WI38 (cell line): ENCODE results near the gene ZNF552.
A peak's percentile ranks its signal among the peaks of the same experiment; 100 is the strongest.
"Not testable (repeated sequence)": the region's sequence is repeated elsewhere in the genome, so short reads cannot be mapped to it uniquely, and the experiment has no call there.

Experiments used
- H3K4me3 ChIP-seq: 2 replicates; pipeline ENCODE4 v1.5.1; 2011; ENCODE audit warnings: low read depth, mild to moderate bottlenecking, control low read depth, low read length
- TF ChIP-seq, protein P1 (sequence below): IDR thresholded peaks from 2 replicates; pipeline ENCODE4 v1.5.1; 2012; ENCODE audit warnings: low read depth, mild to moderate bottlenecking, control low read depth, low read length

ZNF552 gene

DNA sequence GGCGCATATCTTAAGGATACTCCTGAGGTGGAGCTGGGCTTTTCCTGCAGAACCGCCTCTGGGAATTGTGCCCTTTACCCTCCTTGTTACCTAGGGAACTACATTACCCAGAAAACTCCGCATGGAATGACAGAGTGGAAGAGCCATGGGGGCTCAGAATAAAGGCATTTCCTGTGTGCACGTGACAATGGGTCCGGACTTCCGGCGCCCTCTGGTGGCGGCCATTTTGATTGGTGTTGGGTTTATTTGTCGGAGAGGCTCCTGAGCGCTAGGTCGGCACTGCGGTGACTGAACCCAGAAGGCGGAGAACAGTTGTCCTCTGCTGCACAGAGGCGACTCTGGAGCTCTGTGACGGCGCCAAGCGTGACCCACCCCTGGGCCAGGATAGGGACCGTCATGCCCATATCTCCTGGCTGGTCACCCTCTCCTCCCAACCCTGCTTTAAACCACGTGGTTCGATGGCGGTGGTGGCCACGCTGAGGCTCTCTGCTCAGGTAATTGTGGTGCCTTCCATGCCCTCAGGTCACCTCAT is 15.4 kb upstream of the ZNF552 start, which contains the start of gene ZNF587B:
Gene ZNF587B (plus strand): TSS at position 229 of the 532 bp plus-strand sequence. CDS start 230 bp downstream, at position 459.
- peak within 1 kb of the TSS; percentile 59 for H3K4me3 ChIP-seq
- TF ChIP-seq, protein P1, sequence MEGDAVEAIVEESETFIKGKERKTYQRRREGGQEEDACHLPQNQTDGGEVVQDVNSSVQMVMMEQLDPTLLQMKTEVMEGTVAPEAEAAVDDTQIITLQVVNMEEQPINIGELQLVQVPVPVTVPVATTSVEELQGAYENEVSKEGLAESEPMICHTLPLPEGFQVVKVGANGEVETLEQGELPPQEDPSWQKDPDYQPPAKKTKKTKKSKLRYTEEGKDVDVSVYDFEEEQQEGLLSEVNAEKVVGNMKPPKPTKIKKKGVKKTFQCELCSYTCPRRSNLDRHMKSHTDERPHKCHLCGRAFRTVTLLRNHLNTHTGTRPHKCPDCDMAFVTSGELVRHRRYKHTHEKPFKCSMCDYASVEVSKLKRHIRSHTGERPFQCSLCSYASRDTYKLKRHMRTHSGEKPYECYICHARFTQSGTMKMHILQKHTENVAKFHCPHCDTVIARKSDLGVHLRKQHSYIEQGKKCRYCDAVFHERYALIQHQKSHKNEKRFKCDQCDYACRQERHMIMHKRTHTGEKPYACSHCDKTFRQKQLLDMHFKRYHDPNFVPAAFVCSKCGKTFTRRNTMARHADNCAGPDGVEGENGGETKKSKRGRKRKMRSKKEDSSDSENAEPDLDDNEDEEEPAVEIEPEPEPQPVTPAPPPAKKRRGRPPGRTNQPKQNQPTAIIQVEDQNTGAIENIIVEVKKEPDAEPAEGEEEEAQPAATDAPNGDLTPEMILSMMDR, result peak; percentile 21; the same call in 1 of the 2 replicates

DNA sequence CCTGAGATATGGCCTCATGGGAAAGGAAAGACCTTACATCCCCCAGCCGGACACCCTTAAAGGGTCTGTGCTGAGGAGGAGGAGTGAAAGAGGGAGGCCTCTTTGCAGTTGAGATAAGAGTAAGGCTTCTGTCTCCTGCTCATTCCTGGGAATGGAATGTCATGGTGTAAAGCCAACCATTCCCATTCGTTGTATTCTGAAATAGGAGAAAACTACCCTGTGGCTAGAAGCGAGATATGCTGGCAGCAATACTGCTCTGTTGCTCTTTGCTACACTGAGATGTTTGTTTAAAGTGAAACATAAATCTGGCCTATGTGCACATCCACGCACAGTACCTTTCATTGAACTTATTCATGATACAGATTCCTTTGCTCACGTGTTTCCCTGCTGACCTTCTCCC is 14.6 kb upstream of the ZNF552 start:
- TF ChIP-seq, protein P1, result no peak
- no peak overlapping the region for H3K4me3 ChIP-seq

DNA sequence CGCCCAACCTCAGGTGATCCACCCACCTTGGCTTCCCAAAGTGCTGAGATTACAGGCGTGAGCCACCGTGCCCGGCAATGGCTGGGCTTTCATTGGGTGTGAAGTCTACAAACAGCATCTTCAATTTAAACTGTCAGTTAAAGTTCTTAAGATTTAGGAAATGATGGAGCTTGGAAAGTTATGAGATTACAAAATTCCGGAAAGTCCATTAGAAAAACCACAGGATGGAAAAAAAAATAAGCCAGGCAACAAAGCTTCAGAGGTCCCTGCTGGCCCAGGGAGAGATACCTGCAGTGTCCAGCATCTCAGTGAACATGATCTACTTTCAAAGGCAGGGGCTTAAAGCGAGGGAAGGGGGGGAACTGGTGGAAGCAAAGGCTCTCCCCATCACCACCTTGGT is 10.8 kb upstream of the ZNF552 start:
- H3K4me3 ChIP-seq, result no peak overlapping the region
- TF ChIP-seq, protein P1, result no peak

DNA sequence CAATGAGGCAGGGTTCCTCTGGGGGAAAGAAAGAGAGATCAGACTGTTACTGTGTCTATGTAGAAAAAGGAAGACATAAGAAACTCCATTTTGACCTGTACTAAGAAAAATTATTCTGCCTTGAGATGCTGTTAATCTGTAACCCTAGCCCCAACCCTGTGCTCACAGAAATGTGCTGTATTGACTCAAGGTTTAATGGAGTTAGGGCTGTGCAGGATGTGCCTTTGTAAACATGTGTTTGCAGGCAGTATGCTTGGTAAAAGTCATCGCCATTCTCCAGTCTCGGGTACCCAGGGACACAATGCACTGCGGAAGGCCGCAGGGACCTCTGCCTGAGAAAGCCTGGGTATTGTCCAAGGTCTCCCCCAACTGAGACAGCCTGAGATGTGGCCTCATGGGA is 8.9 kb upstream of the ZNF552 start:
- not testable (repeated sequence) for H3K4me3 ChIP-seq

DNA sequence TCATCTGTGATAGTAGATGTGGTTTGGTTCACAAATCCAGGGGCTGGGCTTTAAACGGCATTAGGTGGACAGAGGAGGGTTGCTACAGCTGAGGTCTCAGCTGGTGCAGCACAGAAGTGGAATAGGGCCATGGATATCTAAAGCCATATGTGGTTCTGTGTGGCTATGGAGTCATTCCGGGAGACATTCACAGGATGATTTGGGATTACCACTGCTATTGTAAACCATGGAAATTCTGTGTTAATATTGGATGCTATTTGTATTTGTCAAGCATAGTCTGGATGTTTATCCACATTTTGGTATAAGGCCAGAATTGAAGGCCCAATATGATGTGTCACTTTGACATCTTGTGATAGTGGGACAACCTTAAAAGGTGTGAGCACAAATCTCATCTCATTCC is 8.4 kb upstream of the ZNF552 start:
- H3K4me3 ChIP-seq, result not testable (repeated sequence)

DNA sequence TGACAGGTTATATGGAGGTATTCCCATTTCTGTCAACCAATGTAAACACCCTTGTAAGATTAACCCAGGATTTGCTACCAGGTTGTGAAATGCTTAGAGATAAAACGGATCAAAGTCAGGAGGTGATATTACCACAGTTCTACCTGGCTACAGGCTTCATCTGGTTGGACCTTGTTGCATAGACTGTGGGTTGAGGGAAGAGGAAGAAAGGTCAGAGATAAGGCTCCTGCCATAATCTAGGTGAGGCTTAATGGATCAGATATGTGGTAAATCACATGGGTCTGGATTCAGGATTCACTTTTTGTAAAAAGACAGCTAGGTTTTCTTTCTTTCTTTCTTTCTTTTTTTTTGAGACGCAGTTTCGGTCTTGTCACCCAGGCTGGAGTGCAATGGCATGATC is 6.8 kb upstream of the ZNF552 start:
- not testable (repeated sequence) for H3K4me3 ChIP-seq

DNA sequence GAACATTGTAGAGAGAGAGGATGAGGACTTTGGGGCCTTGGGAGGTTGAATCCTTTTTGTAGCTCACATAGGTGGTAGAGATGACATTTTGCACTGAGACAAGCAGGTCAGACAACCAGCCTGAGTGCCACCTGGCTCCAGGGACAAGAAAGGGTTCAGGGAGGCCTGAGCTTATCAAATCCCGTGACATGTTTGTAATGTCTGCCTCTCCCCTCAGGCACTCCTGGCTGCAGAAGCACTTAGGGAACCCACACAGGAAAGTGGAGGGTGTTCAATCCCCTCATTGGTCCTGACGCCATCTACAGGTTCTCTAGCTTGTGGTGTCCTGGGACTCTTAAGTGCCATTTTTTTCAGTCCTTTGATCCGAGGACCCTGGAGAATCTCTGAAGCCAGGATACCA is 6.4 kb upstream of the ZNF552 start:
- H3K4me3 ChIP-seq, result not testable (repeated sequence)

DNA sequence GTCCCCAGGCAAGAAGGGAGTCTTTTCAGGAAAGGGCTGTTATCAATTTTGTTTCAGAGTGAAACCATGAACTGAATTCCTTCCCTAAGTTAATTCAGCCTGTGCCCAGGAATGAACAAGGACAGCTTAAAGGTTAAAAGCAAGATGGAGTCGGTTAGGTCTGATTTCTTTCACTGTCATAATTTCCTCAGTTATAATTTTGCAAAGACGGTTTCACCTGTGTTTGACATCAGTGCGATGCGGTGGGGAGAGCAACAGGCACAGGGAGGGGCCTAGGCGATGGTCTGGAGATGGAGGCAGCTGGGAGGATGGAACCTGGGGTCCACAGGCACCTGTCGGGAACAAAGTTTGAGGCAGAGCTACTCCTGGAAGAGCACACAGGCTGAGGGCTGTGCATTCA is 5.9 kb upstream of the ZNF552 start:
- peak overlapping the region; percentile 85 for H3K4me3 ChIP-seq
- TF ChIP-seq, protein P1, result no peak

DNA sequence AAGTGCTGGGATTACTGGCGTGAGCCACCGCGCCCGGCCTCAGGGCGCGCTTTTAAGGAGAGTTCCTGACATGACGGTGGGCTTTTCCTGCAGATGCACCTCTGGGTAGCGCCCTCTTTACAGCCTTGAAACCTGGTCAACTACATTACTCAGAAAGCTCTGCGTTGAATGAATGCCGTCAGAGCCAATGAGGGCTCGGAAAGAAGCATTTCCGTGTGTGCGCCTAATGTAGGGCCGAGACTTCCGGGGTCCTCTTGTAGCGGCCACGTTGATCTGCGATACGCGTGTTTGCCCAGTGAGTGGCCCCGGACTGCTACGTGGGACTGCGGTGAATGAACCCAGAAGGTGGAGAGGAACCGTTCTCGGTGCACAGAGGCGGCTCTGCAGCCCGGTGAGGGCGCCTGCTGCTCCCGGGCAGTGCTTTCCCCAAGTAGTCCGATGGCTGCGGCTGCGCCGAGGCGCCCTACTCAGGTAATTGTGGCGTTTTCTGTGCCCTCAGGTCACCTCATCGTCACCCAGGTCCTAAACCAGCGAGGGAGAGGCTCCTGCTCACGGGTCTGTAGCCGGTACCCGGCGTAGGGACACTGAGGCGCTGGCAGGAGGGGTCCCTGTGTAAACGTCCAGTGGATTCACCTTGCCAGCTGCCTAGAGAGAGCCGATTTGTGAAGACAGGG is 4.9 kb upstream of the ZNF552 start:
- peak overlapping the region; percentile 85 for H3K4me3 ChIP-seq
- TF ChIP-seq, protein P1, result no peak
